Ascending aorta (tissue), 2 donors: Measurements from ENCODE around the gene C1QTNF5. TPM values are rescaled to one million over a fixed set of nuclear protein-coding genes. Genes with fewer than 3 reads are reported as not detected.
A peak's percentile ranks its signal among the peaks of the same experiment; 100 is the strongest.

ENCODE experiments used
- DNase-seq, 2 donors: peaks; one replicate each; pipeline ENCODE4 v3.0.0-alpha.2; 2019; ENCODE audit warnings: low spot score in 2 of 2
- H3K27ac ChIP-seq, 2 donors: fragments of 200-600 bp; sonication (generic); one replicate each; pipeline ENCODE4 v1.5.1; 2016 to 2017; ENCODE audit warnings: mild to moderate bottlenecking in 1 of 2
- H3K27me3 ChIP-seq: fragments of 200-600 bp; sonication (generic); one replicate; pipeline ENCODE4 v1.5.1; 2017
- H3K36me3 ChIP-seq, 2 donors: fragments of 200-600 bp; sonication (generic); one replicate each; pipeline ENCODE4 v1.5.1; 2016
- H3K4me1 ChIP-seq, 2 donors: fragments of 200-600 bp; sonication (generic); one replicate each; pipeline ENCODE4 v1.5.1; 2016 to 2017; ENCODE audit warnings: mild to moderate bottlenecking in 1 of 2
- H3K4me3 ChIP-seq, 2 donors: fragments of 200-600 bp; sonication (generic); one replicate each; pipeline ENCODE4 v1.5.1; 2016 to 2017; ENCODE audit warnings: mild to moderate bottlenecking in 1 of 2
- H3K9me3 ChIP-seq, 2 donors: fragments of 200-600 bp; sonication (generic); one replicate each; pipeline ENCODE4 v1.5.1; 2016
- CTCF ChIP-seq, 3 experiments: fragments of 200-600 bp in 2 of 3; fragments of 450-650 bp in 1 of 3; sonication (generic) in 2 of 3; IDR thresholded peaks; one replicate each; pipeline ENCODE4 v1.5.1; 2016 to 2019; ENCODE audit warnings: antibody characterized with exemption in 3 of 3, mild to moderate bottlenecking in 1 of 3, moderate library complexity in 1 of 3
- intact Hi-C: fragments of 100-400 bp; cut with DNase I; formaldehyde crosslinking; loops from one replicate; pipeline ENCODE4 v1.15.1; 2023
- total RNA-seq: library from RNA; depleted of rRNA; stranded (reverse); fragments of >200 nt; gene quantifications from one replicate; pipeline ENCODE4 v1.1.0, GENCODE V29; 2016

Gene C1QTNF5
- total RNA-seq, 1 donor from 2014 or later = 95.8 TPM

- intact Hi-C loops = loop anchor here (2.0 to 5.0 kb wide), 2 partner anchors 101 to 139 kb away; partner anchors contain the start of genes CBL and NLRX1
- peak overlapping the region; percentile 98 to 99 for H3K27ac ChIP-seq
Measured at GRCh38 chr11:119307974-119308373, 32.7 kb downstream of the C1QTNF5 start.

GRCh38 chr11:119307219-119307618 is 33.5 kb downstream of the C1QTNF5 start:
- no peaks in the 10 kb centered on the region for H3K27me3 ChIP-seq
- H3K4me1 ChIP-seq = peaks cover 11 to 47% of the 10 kb centered on the region in 2 donors
- peak in 1 of 2 donors; percentile 71 for DNase-seq
- TF ChIP-seq CTCF (IDR thresholded peaks at IDR 0.05) = peak in 2 of 3 experiments; percentile 20 to 44
- H3K4me3 ChIP-seq = no peak overlapping the region
- H3K27ac ChIP-seq = peak overlapping the region; percentile 98 to 99
- peaks cover 45 to 57% of the 10 kb centered on the region in 2 donors for H3K36me3 ChIP-seq
- intact Hi-C loops = loop anchor here (2.0 to 5.0 kb wide), 2 partner anchors 100 to 138 kb away; partner anchors contain the start of genes CBL and NLRX1
- no peaks in the 10 kb centered on the region for H3K9me3 ChIP-seq

More at GRCh38 chr11:119307974-119308373, 32.7 kb downstream of the C1QTNF5 start:
- DNase-seq = no peak
- Histone ChIP-seq H3K4me1 (peaks cover 11 to 52% of the 10 kb centered on the region in 2 donors), H3K9me3 (no peaks in the 10 kb centered on the region), H3K27me3 (no peaks in the 10 kb centered on the region), H3K4me3 (no peak overlapping the region), H3K36me3 (peaks cover 49 to 61% of the 10 kb centered on the region in 2 donors)
- TF ChIP-seq CTCF (IDR thresholded peaks at IDR 0.05) = no peak

GRCh38 chr11:119306373-119306890 is 34.3 kb downstream of the C1QTNF5 start:
- H3K36me3 ChIP-seq = peaks cover 44 to 57% of the 10 kb centered on the region in 2 donors
- intact Hi-C loops = loop anchor here (1.0 to 5.0 kb wide), 3 partner anchors 10 to 138 kb away; partner anchors contain the start of genes CBL and NLRX1
- peaks cover 11 to 43% of the 10 kb centered on the region in 2 donors for H3K4me1 ChIP-seq
- TF ChIP-seq CTCF (IDR thresholded peaks at IDR 0.05) = no peak
- peak overlapping the region; percentile 98 to 99 for H3K27ac ChIP-seq
- peak overlapping the region in 1 of 2 donors; percentile 42 for H3K4me3 ChIP-seq
- no peaks in the 10 kb centered on the region for H3K9me3 ChIP-seq
- no peaks in the 10 kb centered on the region for H3K27me3 ChIP-seq
- DNase-seq = peak; percentile 66 to 91

GRCh38 chr11:119305556-119306372 is 34.9 kb downstream of the C1QTNF5 start:
- peaks cover 11 to 43% of the 10 kb centered on the region in 2 donors for H3K4me1 ChIP-seq

More at GRCh38 chr11:119305556-119306372, 34.9 kb downstream of the C1QTNF5 start:
- H3K36me3 ChIP-seq = peaks cover 37 to 56% of the 10 kb centered on the region in 2 donors
- peak overlapping the region; percentile 98 to 99 for H3K27ac ChIP-seq
- H3K4me3 ChIP-seq = peak overlapping the region in 1 of 2 donors; percentile 42
- no peaks in the 10 kb centered on the region for H3K27me3 ChIP-seq
- intact Hi-C loops = loop anchor here (1.0 to 5.0 kb wide), 3 partner anchors 11 to 137 kb away; partner anchors contain the start of genes CBL and NLRX1
- TF ChIP-seq CTCF (IDR thresholded peaks at IDR 0.05) = no peak
- H3K9me3 ChIP-seq = no peaks in the 10 kb centered on the region
- no peak for DNase-seq
